HG03575 (cell line): Measurements from ENCODE around the gene ZDHHC22.

Experiments used
- ATAC-seq: cut with Tn5 transposase; IDR thresholded peaks from one replicate; pipeline ENCODE4 v1.9.1; 2021; ENCODE audit not compliant: unreplicated experiment, insufficient number of reproducible peaks, low FRiP score; ENCODE audit errors: extremely low read depth

The ZDHHC22 gene

DNA sequence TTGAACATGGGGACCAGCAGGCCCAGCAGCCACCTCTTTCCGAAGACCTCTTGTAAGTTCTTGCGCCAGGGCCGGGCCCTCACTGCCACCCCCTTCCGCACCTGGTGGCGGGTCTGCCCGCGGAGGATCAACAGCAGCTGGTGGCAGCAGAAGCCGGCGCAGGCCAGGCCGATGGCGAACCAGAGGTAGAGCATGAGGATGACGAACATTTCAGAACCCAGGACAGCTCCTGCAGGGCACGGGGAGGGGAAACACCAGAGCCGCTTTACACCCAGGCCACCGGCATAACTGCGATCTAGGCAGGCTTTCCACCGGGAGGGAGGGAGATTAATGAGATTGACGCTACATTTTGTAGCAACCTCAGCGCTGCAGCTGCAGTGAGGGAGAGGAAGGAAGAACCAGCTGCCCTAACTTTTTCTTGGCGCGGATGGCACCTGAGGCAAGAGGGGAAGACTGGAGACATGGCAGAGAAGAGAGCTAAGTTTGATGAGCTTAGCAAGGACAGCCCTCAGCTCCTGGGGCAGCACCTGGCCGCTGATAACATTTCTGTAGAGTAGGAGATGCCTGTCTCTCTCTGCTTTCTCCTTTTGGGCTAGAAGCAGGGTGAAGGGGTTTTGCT is 7.8 kb downstream of the ZDHHC22 start:
- no peak for ATAC-seq

DNA sequence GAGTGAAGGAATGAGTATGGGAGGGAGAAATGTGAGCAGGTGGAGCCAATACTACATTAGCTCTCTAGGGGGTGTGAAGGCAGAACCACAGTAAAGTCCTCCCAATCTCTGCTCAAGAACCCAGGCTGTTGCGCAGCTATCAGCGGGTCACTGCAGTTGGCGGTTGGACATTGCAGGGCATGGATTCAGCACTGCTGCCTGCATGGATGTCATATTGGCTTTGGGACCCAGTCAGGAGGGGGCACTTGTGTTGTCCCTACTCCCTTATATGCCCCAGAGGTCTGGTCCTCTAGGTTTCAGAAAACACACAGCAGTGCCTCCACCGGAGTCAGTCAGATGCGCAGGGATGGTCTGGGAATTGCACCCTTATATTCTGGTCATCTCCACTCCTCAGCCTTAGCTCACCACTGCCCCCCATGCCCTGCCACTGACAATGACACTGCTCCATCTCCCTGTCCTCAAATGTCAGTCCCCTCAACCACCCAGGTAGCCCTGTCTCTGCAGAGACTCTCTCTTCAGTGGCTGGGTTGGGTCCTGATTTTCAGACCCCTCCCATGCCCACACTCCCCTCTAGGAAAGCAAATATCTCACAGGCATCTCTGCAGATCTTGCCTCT is 9.6 kb downstream of the ZDHHC22 start:
- no peak for ATAC-seq

DNA sequence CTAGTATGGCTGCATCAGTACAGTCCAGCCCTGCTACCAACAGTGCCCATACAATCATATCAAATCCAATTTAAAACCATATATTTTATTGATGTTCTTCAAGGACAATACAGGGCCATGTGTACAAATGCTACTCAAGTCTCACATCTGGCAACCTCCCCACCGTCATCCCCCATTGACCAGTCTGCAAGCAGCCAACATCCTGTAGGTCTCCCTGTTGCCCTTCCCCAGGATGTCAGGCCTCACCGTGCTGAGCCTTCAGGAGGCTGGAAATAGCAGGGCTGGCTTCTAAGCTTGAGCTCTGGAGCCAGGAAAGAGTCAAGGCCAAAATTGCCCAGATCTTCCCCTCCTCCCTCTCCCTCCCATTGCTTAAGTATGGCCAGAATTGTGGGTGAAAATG is 10.4 kb downstream of the ZDHHC22 start:
- ATAC-seq, result no peak

DNA sequence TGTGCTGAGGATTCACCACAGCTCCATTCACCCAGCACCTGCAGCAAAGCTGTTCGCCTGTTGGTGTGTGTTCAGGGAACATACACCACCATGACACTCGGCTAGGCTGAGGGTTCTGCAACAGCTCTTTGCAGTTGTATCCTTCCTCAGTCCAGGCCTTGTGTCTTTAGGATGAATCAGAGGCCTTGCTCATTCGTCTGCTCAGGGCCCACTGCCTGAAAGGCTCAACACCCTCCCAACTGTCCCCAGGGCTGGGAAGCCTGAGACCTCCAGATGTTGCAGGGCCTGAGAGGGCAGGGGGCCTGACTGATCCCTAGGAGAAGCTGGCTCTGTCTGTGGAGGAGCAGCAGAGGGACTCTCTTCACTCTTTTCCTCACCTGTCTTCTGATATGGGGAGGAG is 11.2 kb downstream of the ZDHHC22 start:
- ATAC-seq, result no peak

DNA sequence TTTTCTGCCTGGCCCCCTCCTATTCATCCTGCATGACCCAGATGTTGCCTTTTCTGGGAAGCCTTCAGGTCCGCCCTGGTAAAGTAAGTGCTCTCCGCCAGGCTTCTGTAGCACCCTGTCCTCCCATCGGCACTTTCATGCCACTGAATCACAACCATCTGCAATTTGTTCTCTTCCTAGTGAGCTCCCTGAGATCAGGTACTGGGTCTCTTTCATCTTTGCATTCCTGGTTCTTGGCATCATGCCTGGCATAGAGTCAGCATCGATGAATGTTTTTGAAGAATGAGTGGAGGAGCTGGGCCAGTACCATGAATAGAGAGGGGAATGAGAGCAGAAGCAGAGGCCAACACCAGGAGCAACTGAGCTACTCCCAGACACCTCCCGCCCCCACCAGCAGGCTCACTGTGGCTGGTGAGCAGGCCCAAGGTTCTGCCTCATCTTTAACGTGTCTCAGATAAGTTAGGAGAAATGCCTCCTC is 13.1 kb downstream of the ZDHHC22 start:
- ATAC-seq, result no peak

DNA sequence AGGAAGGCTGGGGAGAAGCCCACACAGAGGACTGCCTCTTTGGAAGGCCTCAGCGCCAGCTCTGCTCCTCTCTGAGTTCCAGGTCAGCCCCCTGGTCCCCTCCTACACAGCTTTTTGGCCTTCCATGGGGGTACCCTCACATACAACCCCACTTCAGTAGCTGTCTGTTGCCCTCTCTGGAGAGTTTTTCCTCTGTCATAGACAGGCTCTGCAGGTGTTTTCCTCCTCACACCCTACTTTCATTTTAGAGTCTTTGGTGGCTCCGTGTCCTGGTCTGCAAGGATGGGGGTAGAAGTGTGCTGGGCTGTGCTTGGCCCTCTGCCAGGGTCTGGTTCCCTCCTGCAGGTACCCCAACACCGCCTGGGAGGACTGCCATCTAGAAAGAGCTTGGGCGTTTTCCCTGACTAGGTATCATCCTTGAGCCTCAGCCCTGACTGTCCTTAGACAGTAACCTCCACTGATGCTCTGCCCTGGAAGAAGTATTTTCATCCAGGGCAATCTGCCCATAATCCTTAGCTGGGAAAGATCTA is 15.1 kb downstream of the ZDHHC22 start:
- ATAC-seq, result no peak

DNA sequence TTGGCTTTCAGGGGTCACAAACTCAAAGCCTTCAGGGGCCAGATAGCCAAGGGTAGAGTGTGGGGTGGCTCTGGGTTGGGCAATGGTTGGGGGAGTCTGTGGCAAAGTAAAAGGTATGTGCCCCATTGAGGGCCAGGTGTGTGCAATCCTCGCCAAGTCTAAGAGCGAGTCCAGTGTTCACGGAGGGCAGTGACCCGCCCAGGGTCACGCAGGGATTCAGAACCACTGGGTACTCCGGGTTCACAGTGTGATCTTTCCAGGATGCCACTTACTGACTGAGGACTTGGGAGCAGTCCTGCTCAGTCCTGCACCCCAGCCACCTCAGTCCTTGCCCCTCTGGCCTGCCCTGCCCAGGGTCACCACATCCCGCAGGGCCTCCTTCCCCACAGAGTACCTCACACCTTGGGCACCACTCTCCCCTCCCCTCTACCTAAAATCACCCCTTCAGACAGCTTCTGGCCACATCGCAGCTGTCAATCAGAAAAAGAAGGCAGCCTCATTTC is 15.7 kb downstream of the ZDHHC22 start:
- ATAC-seq, result no peak

DNA sequence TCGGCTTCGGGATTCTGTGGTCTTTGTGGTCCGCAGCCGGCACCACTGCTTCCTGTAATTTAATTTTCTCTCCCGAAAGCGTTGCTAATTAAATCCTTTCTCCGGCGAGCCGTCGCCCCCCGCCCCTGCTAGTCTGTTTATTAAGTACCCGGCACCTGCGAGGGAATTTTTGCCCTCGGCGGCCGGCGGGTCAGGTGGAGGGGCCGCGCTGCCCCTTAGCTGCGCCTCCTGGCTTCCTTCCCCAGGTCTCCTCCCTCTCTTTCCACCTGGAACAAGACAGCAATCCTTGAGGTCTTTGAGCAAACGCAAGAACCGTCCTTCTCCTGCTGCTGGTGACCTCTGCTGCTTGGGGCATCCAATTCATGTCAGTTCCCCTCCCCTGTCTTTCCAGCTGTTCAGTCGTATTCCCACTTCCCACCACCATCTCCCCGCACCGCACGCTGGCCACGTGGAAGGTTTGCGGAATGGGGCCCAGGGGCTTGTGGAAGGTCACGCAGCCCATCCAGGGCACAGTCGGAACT is 16.2 kb downstream of the ZDHHC22 start:
- no peak for ATAC-seq

DNA sequence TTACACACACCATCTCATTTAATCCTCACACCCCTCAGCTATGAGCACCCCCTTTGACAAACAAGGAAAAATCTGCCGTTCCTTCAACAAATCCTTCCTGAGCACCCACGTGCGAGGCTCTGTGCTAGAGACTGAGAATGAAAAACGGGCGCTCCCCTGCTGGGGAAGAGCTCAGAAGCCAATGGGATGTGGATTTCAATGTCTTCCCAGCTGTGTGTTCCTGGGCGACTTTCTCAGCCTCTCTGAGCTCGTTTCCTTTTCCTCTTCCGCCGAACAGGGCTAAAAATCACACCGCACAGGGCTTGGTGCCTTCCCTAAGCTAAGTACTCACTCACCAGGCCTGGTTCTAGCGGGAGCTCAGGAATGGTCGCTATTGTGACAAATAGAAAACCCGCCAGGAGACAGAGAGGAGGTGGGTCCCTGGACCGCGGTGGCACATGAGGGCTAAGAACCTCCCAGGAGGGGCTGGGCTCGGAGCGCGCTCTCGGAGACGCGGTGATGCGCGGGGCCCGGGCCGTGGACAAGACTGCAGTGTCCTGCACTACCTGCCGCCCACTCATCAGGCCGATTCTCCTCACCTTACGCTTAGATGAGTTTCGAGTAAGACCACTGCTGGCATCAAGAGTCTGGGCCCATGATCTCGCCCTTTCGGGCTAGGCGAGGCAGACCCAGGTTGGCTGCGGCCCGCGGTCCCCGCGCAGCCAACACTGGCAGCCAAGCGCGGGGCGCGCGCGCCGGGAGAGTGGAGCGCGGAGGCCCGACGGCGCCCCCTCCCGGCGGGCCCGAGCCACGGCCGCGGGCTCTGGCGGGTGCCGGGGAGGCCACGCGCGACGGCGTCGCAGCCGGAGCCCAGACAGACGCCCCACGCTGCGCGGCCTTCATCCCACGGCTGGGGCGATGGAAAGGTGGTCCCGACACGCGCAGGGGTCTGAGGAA is 17.0 kb downstream of the ZDHHC22 start:
- ATAC-seq, result no peak

DNA sequence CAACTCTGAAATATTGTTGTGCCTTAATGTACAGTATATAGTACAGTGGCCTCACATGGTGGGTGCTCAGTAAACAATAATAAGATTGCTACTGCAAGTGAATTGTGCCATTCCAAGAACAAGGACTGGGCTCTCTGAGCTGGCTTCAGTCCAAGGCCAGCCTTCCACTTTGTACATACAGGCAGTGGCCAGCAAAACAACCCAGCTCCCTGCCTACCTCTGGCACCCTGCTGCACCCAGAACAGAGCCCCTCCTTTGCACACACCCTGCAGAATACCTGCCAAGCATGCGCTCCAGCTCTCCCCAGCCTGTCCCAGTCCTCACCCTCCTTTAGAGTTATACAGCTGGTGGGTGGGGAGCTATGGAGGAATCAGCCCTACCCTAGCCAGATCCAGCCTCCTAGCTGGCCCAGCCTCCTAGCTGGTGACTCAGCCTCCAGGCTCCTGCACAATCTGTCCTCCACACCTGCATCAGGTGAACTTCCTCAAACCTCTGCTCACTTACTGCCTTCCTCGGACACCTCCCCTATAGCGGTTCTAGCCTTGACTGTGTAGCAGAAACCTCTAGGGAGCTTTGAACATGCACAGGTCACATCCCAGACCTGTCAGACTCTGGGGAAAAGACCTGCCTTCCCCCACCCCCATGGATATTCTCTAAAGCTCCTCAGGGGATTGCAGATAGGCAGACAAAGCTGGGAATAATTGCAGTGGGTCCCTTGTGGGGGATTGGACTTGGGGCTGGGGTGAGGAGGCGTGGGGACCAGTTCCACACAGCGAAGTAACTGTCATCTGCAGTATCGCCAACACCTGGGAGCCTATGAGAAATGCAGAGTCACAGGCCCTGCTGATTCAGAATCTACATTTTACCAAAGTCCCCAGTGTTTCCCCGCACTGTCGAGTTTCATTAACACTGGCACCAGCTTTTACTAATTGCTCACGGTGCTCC is 17.9 kb downstream of the ZDHHC22 start:
- ATAC-seq, result no peak

DNA sequence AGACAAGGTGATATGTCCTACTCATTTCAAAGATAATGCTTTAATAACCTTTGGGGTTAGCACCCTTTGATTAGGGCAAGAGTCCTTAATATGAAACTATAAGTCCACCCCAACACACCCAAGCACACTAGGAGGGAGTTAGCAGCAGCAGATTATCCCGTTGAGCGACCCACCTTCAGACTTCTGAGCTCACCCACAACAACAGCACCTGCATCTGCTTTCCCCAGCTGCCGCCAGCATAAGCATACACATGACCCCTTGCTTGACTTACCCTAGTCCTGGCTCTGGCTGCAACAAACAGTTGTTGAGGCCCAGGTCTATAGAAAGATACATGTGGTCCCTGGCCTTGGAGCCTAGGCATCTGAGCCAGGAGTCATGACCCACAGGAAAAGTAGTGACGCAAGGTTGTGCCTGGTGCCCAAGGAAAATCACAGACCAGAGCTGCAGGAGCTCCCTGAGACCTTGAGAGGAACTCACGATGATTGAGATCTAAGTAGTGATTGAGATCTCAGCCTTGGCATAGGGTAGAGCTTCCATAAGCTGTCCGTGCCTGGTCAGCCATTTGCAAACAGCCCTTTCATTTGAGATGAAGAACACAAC is 19.0 kb downstream of the ZDHHC22 start:
- ATAC-seq, result no peak

DNA sequence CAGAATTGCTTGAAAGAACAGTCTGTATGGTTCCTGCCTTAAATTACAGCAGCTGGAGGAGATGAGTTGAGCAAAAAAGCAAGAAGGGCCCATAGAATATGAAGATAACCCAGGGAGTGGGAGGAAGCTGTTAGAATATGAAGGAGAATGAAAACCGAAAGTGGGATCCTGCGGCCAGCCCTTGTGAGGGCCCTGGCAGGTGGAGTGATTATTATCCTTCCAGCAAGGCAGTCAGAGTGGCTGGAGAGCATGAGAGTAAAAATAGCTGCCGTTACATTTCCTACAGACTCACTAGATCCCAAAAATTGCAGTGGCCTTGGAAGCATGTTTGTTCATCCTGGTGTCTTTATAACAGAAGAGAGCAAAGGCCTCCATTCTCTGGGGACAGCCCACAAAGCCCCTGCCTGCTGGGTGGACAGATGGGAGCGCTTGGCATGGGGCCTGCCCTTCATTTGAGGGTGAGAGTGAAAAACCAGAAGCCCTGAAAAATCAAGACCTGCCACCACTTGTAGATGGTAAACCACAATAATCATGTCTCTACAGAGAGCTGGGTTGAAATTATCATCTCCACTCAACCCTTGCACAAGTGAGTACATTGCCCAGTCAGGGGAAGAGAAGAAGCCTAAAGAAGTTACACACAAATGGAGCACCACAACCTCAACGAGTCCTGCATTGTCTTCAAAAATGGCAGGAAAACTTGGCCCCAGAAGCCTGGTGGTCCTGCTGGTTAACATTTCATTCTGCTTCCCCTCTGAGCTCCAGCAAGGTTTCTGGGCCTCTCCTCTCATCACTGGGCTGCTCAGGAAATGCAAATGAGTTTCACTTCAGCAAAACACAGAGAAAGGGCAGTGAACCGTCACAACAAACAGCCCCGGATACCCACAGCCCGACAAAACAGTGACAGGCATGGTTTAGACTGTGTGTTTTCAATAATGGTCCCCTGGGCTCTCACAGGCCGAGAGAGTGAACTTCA is 20.5 kb downstream of the ZDHHC22 start:
- ATAC-seq, result peak; percentile 59

DNA sequence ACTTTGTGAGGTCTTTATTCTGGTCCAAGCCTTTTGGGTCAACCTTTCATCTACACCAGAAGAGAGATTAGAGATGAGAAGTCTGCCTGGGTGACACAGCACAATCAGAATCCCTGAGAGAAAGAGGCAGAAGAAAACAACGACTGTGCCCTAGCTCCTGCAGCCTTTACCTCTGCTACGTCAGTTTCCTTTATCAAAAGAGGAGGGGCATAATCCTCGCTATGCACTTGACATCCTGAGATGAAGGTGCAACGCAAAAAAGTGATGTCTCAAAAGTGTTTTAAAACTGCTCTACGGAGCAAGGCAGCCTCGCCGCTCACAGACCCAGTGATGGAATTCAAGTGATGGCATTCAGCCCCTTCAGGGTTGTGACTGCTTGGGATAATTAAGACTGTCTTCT is 21.7 kb downstream of the ZDHHC22 start:
- no peak for ATAC-seq

DNA sequence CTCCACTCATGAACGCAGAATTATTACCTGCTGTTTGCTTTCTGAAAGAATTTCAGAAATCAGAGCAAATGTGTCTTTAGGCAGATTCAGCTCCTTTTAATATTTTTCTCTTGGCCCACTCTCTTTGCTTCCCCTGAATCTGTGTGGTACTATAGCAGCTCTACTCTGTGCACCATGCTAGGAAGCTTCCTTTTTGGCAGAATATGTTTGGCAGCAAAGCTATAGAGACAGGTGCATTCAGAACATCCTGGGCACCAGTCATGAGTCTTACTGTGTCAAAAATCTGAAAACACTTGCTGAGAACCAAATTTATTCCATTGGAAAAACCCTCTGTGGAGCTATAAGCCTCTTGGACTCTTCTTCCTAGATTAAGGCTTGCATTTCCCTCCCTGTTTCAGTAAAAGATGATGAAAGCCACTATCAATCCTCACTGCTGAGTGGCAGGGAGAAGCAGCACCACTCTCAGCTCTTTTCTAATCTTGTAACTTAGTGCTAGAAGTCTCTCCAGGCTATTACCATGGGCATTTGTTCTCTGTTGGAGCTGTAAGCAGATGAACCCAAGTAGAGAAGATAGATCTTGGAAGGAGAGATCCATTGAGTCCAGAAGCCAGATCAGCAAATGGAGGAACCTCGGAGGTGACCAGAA is 25.3 kb downstream of the ZDHHC22 start:
- ATAC-seq, result no peak

DNA sequence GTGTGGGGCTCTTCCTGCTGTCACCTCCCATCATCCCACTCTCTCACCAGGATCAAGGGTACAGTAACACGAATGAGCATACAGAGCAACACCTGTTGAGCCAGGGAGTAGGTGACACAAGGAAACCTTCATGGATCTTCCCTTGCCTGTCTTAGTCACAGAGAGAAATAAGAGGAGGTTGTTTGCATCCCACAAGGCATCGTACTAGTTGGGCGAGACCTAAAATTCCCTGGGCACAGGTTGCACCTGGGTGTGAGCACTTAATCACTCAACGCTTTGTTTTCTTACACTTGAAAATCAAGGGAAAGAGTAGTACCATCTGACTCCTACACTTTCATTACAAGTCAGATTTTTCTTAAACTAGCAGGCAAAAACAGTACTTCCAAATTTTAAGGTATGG is 27.0 kb downstream of the ZDHHC22 start:
- ATAC-seq, result no peak

DNA sequence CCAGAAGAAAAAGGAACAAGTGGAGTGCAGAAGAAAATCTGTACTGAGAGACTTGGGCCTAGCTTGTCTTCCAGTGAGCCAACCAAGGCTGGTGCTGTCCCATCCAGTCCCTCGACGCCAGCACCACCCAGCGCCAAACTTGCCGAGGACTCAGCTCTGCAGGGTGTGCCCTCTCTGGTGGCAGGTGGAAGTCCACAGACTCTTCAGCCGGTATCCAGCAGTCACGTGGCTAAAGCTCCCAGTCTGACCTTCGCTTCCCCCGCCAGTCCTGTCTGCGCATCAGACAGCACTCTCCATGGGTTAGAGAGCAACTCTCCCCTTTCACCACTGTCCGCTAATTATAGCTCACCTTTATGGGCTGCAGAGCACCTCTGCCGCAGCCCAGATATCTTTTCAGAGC is 27.9 kb downstream of the ZDHHC22 start:
- no peak for ATAC-seq
